Measurements from ENCODE around the gene KCNJ4.

KCNJ4 gene

GRCh38 chr22:38455076-38455529 is at the start of gene KCNJ4:
Gene KCNJ4 (minus strand): TSS chr22:38455199. CDS start chr22:38428132, 27,067 bp downstream.
- TF ChIP-seq, protein P1, sequence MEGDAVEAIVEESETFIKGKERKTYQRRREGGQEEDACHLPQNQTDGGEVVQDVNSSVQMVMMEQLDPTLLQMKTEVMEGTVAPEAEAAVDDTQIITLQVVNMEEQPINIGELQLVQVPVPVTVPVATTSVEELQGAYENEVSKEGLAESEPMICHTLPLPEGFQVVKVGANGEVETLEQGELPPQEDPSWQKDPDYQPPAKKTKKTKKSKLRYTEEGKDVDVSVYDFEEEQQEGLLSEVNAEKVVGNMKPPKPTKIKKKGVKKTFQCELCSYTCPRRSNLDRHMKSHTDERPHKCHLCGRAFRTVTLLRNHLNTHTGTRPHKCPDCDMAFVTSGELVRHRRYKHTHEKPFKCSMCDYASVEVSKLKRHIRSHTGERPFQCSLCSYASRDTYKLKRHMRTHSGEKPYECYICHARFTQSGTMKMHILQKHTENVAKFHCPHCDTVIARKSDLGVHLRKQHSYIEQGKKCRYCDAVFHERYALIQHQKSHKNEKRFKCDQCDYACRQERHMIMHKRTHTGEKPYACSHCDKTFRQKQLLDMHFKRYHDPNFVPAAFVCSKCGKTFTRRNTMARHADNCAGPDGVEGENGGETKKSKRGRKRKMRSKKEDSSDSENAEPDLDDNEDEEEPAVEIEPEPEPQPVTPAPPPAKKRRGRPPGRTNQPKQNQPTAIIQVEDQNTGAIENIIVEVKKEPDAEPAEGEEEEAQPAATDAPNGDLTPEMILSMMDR (IDR thresholded peaks at IDR 0.05; ENCODE audit: low read depth, low read length) = no peak

DNA sequence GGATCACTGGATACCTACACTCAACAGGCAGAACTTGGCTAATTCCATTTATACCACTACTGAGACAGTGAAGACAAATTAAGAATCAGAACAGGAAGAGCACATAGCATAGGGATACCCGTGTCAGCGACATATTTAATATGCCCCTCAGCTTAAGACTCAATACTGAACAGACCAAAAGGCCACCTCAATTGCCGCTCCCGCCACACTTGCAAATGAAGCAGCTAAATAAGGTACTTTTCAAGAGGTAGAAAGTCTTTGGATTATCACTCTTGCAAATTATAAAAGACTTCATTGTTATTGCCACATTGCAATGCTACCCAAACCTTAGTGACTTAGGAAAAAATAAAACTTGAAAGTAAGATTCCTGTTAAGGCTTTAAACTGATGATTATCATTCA is 48.0 kb upstream of the KCNJ4 start:
- no peak for DNase-seq (ENCODE audit: extremely low read depth, low read depth)
- TF ChIP-seq, protein P1 (IDR thresholded peaks at IDR 0.05; ENCODE audit: low read depth, low read length) = no peak

More at GRCh38 chr22:38455076-38455529, at the start of gene KCNJ4:
- no peak for DNase-seq (ENCODE audit: extremely low read depth, low read depth)

DNA sequence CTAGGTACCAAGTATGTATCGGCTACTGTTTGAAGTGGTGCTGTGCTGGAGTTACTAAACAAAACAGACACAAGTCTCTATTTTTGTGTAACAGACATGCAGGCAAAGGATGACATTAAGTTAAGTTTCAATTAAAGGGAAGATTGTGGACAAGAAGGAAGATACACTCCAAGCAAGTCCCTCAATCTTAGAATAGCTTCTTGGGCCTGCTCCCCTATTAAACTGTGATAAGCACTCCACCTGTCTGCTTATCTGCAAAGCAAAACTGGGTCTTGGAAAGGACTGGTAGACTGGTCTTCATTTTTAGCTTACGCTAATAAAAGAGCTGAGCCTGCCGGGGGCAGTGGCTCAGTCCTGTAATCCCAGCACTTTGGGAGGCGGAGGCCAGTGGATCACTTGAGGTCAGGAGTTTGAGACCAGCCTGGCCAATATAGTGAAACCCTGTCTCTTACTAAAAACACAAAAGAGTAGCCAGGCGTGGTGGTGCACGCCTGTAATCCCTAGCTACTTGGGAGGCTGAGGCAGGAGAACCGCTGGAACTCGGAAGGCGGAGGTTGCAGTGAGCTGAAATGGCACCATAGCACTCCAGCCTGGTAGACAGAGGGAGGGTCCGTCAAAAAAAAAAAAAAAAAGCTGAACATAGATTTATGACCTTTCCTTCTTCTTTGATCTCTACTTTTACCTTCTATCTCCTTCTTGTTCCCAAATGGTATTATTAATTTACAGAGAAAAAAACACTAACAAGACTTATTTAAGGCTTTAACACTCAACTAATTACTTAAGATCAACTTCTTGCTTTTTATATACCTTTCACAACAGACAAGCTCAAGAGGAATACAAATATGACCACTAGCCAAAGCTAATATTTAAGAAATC is 47.0 kb upstream of the KCNJ4 start:
- TF ChIP-seq, protein P1 (IDR thresholded peaks at IDR 0.05; ENCODE audit: low read depth, low read length) = no peak
- no peak for DNase-seq (ENCODE audit: extremely low read depth, low read depth)

GRCh38 chr22:38497869-38498268 is 42.9 kb upstream of the KCNJ4 start:
- TF ChIP-seq, protein P1 (IDR thresholded peaks at IDR 0.05; ENCODE audit: low read depth, low read length) = no peak
- no peak for DNase-seq (ENCODE audit: extremely low read depth, low read depth)

DNA sequence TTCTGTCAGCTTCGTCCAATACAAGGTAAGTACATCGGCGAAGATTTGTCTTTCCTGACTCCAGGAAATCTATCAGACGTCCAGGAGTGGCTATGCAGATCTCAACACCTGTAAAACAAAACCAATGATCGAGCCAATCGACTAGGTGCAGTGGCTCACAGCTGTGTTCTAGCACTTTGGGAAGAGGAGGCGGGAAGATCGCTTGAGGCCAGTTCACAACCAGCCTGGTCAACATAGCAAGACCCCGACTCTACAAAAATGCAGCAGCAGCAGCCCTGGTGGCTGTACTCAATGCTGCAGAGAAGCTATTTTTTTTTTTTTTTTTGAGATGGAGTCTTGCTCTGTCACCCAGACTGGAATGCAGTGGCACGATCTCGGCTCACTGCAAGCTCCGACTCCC is 39.9 kb upstream of the KCNJ4 start:
- TF ChIP-seq, protein P1 (IDR thresholded peaks at IDR 0.05; ENCODE audit: low read depth, low read length) = no peak
- no peak for DNase-seq (ENCODE audit: extremely low read depth, low read depth)

DNA sequence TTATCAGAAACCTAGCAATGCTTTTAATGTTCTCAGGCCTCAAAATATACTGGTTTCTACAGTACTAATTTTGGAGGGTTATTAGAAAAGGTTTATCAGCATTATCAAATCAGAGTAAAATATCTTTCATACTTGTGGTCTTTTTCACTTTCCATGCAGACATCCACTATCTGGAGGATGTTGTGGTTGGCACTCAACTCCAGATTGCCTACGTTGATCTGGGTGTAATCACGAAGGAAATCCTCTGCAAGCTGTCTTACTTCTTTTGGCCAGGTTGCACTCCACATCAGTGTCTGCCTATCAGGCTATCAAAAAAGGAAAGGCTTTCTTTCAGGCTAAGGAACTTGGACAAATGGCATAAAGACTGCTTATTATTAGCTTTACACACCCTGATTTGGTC is 39.5 kb upstream of the KCNJ4 start:
- DNase-seq (ENCODE audit: extremely low read depth, low read depth) = no peak
- TF ChIP-seq, protein P1 (IDR thresholded peaks at IDR 0.05; ENCODE audit: low read depth, low read length) = no peak

DNA sequence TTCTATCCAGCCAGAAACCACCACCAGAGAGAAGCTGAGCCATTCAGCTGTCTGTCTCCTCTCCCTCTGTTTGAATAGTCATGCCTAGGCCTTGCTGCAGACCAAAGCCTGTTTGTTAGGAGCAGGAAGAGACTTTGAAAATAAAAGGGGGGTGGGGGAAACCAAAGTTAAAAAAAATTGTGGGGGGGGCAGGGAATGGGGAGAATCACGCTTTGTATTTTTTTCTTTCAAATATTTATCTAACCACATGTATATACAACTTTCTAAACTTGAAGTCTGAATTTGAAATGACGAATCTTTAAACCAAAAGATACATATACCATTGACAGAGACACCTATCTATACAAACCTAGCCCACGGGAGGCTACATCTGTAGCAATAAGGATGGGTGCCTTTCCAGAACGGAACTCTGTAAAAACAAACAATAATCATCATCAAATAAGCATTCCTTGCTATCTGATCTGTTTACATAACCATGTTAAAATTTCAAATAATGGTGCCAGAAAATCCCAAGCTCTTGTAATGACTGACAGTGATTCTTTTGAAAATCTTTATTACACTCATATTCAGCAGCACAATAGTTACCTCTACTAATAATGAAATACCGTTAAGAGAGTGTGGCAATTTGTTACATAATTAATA is 36.8 kb upstream of the KCNJ4 start:
- TF ChIP-seq, protein P1 (IDR thresholded peaks at IDR 0.05; ENCODE audit: low read depth, low read length) = no peak
- DNase-seq (ENCODE audit: extremely low read depth, low read depth) = no peak

Data from AG09319 (cell line).